ENCODE data around the gene TENT4B. TPM values are rescaled to one million over a fixed set of nuclear protein-coding genes. Genes with fewer than 3 reads are reported as not detected.
"Not testable (repeated sequence)": the region's sequence is repeated elsewhere in the genome, so short reads cannot be mapped to it uniquely, and the experiment has no call there.

Gene TENT4B
- polyA plus RNA-seq, 3 donors from 2014 or later: 3.4 to 5.9 (median 5.7) TPM

- no peak for DNase-seq
- Mint-ChIP-seq H3K27ac (peak overlapping the region in 2 of 6 donors; percentile 70 to 73), H3K4me1 (peaks cover 68 to 87% of the 10 kb centered on the region in 2 donors), H3K27me3 (ENCODE audit: low read depth in 3 of 3) (peaks cover 0 to 5% (median 0%) of the 10 kb centered on the region in 3 donors), H3K9me3 (no peaks in the 10 kb centered on the region), H3K36me3 (peaks cover 0 to under 1% (median 0%) of the 10 kb centered on the region in 3 donors), H3K4me3 (no peak overlapping the region)
Measured at GRCh38 chr16:50165473-50165872, 12.4 kb downstream of the TENT4B start.

GRCh38 chr16:50166511-50167500 is 13.7 kb downstream of the TENT4B start:
- H3K27ac Mint-ChIP-seq: peak overlapping the region; percentile 46 to 80 (median 68)
- DNase-seq: no peak

GRCh38 chr16:50167556-50167955 is 14.4 kb downstream of the TENT4B start:
- DNase-seq: no peak
- peak overlapping the region; percentile 42 to 78 (median 68) for H3K27ac Mint-ChIP-seq
- peaks cover 61 to 83% of the 10 kb centered on the region in 2 donors for H3K4me1 Mint-ChIP-seq

More at GRCh38 chr16:50166511-50167500, 13.7 kb downstream of the TENT4B start:
- peaks cover 0 to 5% (median 0%) of the 10 kb centered on the region in 3 donors for H3K27me3 Mint-ChIP-seq (ENCODE audit: low read depth in 3 of 3)
- peak overlapping the region in 4 of 5 donors; percentile 33 to 70 (median 47) for H3K4me3 Mint-ChIP-seq
- no peaks in the 10 kb centered on the region for H3K9me3 Mint-ChIP-seq
- no peaks in the 10 kb centered on the region for H3K36me3 Mint-ChIP-seq
- peaks cover 64 to 83% of the 10 kb centered on the region in 2 donors for H3K4me1 Mint-ChIP-seq

GRCh38 chr16:50169555-50170096 is 16.5 kb downstream of the TENT4B start:
- Mint-ChIP-seq H3K36me3 (no peaks in the 10 kb centered on the region), H3K27ac (peak overlapping the region in 2 of 6 donors; percentile 10 to 20), H3K9me3 (no peaks in the 10 kb centered on the region), H3K4me1 (peaks cover 61 to 87% of the 10 kb centered on the region in 2 donors), H3K27me3 (ENCODE audit: low read depth in 3 of 3) (peaks cover 0 to 5% (median 0%) of the 10 kb centered on the region in 3 donors), H3K4me3 (peak overlapping the region in 1 of 5 donors; percentile 6)
- no peak for DNase-seq

More at GRCh38 chr16:50167556-50167955, 14.4 kb downstream of the TENT4B start:
- Mint-ChIP-seq H3K9me3 (no peaks in the 10 kb centered on the region), H3K27me3 (ENCODE audit: low read depth in 3 of 3) (peaks cover 0 to 5% (median 0%) of the 10 kb centered on the region in 3 donors), H3K4me3 (peak overlapping the region; percentile 22 to 70 (median 42)), H3K36me3 (no peaks in the 10 kb centered on the region)

GRCh38 chr16:50171773-50172172 is 18.7 kb downstream of the TENT4B start:
- H3K27ac Mint-ChIP-seq; DNase-seq; H3K27me3 Mint-ChIP-seq (ENCODE audit: low read depth in 3 of 3); H3K36me3 Mint-ChIP-seq; H3K4me3 Mint-ChIP-seq; H3K9me3 Mint-ChIP-seq: not testable (repeated sequence)
- peaks cover 59 to 79% of the 10 kb centered on the region in 2 donors for H3K4me1 Mint-ChIP-seq

- Mint-ChIP-seq H3K4me1 (peaks cover 56 to 79% of the 10 kb centered on the region in 2 donors), H3K27ac (peak overlapping the region in 1 of 6 donors; percentile 4), H3K4me3 (no peak overlapping the region), H3K9me3 (no peaks in the 10 kb centered on the region), H3K27me3 (ENCODE audit: low read depth in 3 of 3) (peaks cover 2 to 8% (median 3%) of the 10 kb centered on the region in 3 donors), H3K36me3 (no peaks in the 10 kb centered on the region)
- no peak for DNase-seq
Measured at GRCh38 chr16:50172195-50172922, 19.3 kb downstream of the TENT4B start.

- Mint-ChIP-seq H3K36me3 (no peaks in the 10 kb centered on the region), H3K9me3 (no peaks in the 10 kb centered on the region), H3K27ac (no peak overlapping the region), H3K27me3 (ENCODE audit: low read depth in 3 of 3) (peaks cover 2 to 6% (median 3%) of the 10 kb centered on the region in 3 donors), H3K4me3 (no peak overlapping the region), H3K4me1 (peaks cover 56 to 80% of the 10 kb centered on the region in 2 donors)
- DNase-seq: no peak
Measured at GRCh38 chr16:50173316-50173715, 20.2 kb downstream of the TENT4B start.

- Mint-ChIP-seq H3K27ac (peak overlapping the region in 1 of 6 donors; percentile 37), H3K4me1 (peaks cover 37 to 67% of the 10 kb centered on the region in 2 donors), H3K27me3 (ENCODE audit: low read depth in 3 of 3) (peaks cover 2 to 6% (median 5%) of the 10 kb centered on the region in 3 donors), H3K4me3 (no peak overlapping the region), H3K9me3 (no peaks in the 10 kb centered on the region), H3K36me3 (no peaks in the 10 kb centered on the region)
- DNase-seq: no peak
Measured at GRCh38 chr16:50178491-50178941, 25.4 kb downstream of the TENT4B start.

GRCh38 chr16:50182441-50182840 is 29.3 kb downstream of the TENT4B start:
- no peaks in the 10 kb centered on the region for H3K9me3 Mint-ChIP-seq
- H3K4me3 Mint-ChIP-seq: no peak overlapping the region
- H3K27ac Mint-ChIP-seq: peak overlapping the region in 3 of 6 donors; percentile 24 to 78 (median 49)
- no peak for DNase-seq
- no peaks in the 10 kb centered on the region for H3K36me3 Mint-ChIP-seq
- peaks cover 38 to 73% of the 10 kb centered on the region in 2 donors for H3K4me1 Mint-ChIP-seq
- H3K27me3 Mint-ChIP-seq (ENCODE audit: low read depth in 3 of 3): peaks cover 0 to 8% (median 2%) of the 10 kb centered on the region in 3 donors

- Mint-ChIP-seq H3K36me3 (no peaks in the 10 kb centered on the region), H3K27me3 (ENCODE audit: low read depth in 3 of 3) (peaks cover 0 to 8% (median 2%) of the 10 kb centered on the region in 3 donors), H3K4me3 (no peak overlapping the region), H3K9me3 (no peaks in the 10 kb centered on the region), H3K4me1 (peaks cover 36 to 69% of the 10 kb centered on the region in 2 donors), H3K27ac (peak overlapping the region in 2 of 6 donors; percentile 6 to 31)
- DNase-seq: no peak
Measured at GRCh38 chr16:50183316-50183715, 30.2 kb downstream of the TENT4B start.

GRCh38 chr16:50185005-50185505 is 31.9 kb downstream of the TENT4B start:
- H3K4me1 Mint-ChIP-seq: peaks cover 45 to 70% of the 10 kb centered on the region in 2 donors
- peaks cover 0 to 8% (median 4%) of the 10 kb centered on the region in 3 donors for H3K27me3 Mint-ChIP-seq (ENCODE audit: low read depth in 3 of 3)
- no peak overlapping the region for H3K4me3 Mint-ChIP-seq
- peak overlapping the region in 1 of 6 donors; percentile 19 for H3K27ac Mint-ChIP-seq
- no peak for DNase-seq
- no peaks in the 10 kb centered on the region for H3K36me3 Mint-ChIP-seq
- no peaks in the 10 kb centered on the region for H3K9me3 Mint-ChIP-seq

- Mint-ChIP-seq H3K36me3 (no peaks in the 10 kb centered on the region), H3K27ac (peak overlapping the region in 5 of 6 donors; percentile 13 to 68 (median 60)), H3K27me3 (ENCODE audit: low read depth in 3 of 3) (peaks cover 2 to 8% (median 4%) of the 10 kb centered on the region in 3 donors), H3K4me1 (peaks cover 52 to 76% of the 10 kb centered on the region in 2 donors), H3K4me3 (peak overlapping the region in 1 of 5 donors; percentile 34), H3K9me3 (no peaks in the 10 kb centered on the region)
- no peak for DNase-seq
Measured at GRCh38 chr16:50188619-50189136, 35.6 kb downstream of the TENT4B start.

- H3K4me1 Mint-ChIP-seq: peaks cover 56 to 76% of the 10 kb centered on the region in 2 donors
- H3K27me3 Mint-ChIP-seq (ENCODE audit: low read depth in 3 of 3): peaks cover 4 to 10% (median 4%) of the 10 kb centered on the region in 3 donors
- no peak overlapping the region for H3K4me3 Mint-ChIP-seq
- no peak for DNase-seq
- H3K36me3 Mint-ChIP-seq: no peaks in the 10 kb centered on the region
- H3K27ac Mint-ChIP-seq: no peak overlapping the region
- no peaks in the 10 kb centered on the region for H3K9me3 Mint-ChIP-seq
Measured at GRCh38 chr16:50190292-50190691, 37.2 kb downstream of the TENT4B start.

All from immature natural killer cell (primary cell).